Smooth muscle cell (in vitro differentiated cells): ENCODE data around the gene GNA15. TPM values are rescaled to one million over a fixed set of nuclear protein-coding genes. Genes with fewer than 3 reads are reported as not detected.

ENCODE experiments used
- DNase-seq: peaks from one replicate; lab custom pipeline; 2025; ENCODE audit not compliant: unreplicated experiment; lab: John Stamatoyannopoulos, UW
- H2AFZ ChIP-seq: fragments of 200-600 bp; sonication (generic); 2 replicates; pipeline ENCODE4 v1.6.0; 2016; ENCODE audit warnings: antibody characterized with exemption, low read depth, mild to moderate bottlenecking
- H3F3A ChIP-seq: fragments of 200-600 bp; sonication (generic); 2 replicates; pipeline ENCODE4 v1.6.0; 2017; ENCODE audit warnings: antibody characterized with exemption, low read depth
- H3K27ac ChIP-seq: fragments of 200-600 bp; sonication (generic); 2 replicates; pipeline ENCODE4 v1.5.1; 2016; ENCODE audit warnings: low read depth, mild to moderate bottlenecking
- H3K27me3 ChIP-seq: fragments of 200-600 bp; sonication (generic); 2 replicates; pipeline ENCODE4 v1.6.1; 2016; ENCODE audit warnings: low read depth, mild to moderate bottlenecking
- H3K36me3 ChIP-seq: fragments of 200-600 bp; sonication (generic); 2 replicates; pipeline ENCODE4 v1.5.1; 2016; ENCODE audit warnings: low read depth
- H3K4me1 ChIP-seq: fragments of 200-600 bp; sonication (generic); 2 replicates; pipeline ENCODE4 v1.5.1; 2016; ENCODE audit warnings: low read depth
- H3K4me2 ChIP-seq: fragments of 200-600 bp; sonication (generic); 2 replicates; pipeline ENCODE4 v1.6.0; 2016; ENCODE audit warnings: mild to moderate bottlenecking
- H3K4me3 ChIP-seq: fragments of 200-600 bp; sonication (generic); 2 replicates; pipeline ENCODE4 v1.5.1; 2016; ENCODE audit warnings: mild to moderate bottlenecking
- H3K79me2 ChIP-seq: fragments of 200-600 bp; sonication (generic); 2 replicates; pipeline ENCODE4 v1.6.0; 2016; ENCODE audit warnings: low read depth, mild to moderate bottlenecking
- H3K9ac ChIP-seq: fragments of 200-600 bp; sonication (generic); 2 replicates; pipeline ENCODE4 v1.6.0; 2016; ENCODE audit warnings: low read depth
- H3K9me3 ChIP-seq: fragments of 200-600 bp; sonication (generic); replicated peaks from 2 replicates; pipeline ENCODE4 v1.5.1; 2016; ENCODE audit warnings: low read depth
- H4K20me1 ChIP-seq: fragments of 200-600 bp; sonication (generic); 2 replicates; pipeline ENCODE4 v1.6.0; 2016; ENCODE audit warnings: low read depth
- WGBS: methylation state at CpG from one replicate; pipeline ENCODE4 v1.1.7; 2016; ENCODE audit warnings: low lambda C conversion rate; 5-methylcytosine and 5-hydroxymethylcytosine counted together
- polyA plus RNA-seq: library from polyadenylated mRNA; unstranded; fragments of >200 nt; fragmentation: Nextera tagmentation; extraction: Ambion mirVana; gene quantifications from 2 replicates; pipeline ENCODE4 v1.2.1, GENCODE V29; 2016
- total RNA-seq: library from RNA; depleted of rRNA; stranded (reverse); fragments of >200 nt; gene quantifications from 2 replicates; pipeline ENCODE4 v1.2.3, GENCODE V29; 2014
- TF ChIP-seq, protein P1 (sequence below): fragments of 200-600 bp; sonication (generic); IDR thresholded peaks from 2 replicates; pipeline ENCODE4 v1.5.1; 2017; ENCODE audit warnings: borderline replicate concordance, mild to moderate bottlenecking, antibody characterized with exemption; ENCODE audit not compliant: insufficient read depth, poor library complexity, severe bottlenecking

GNA15 gene
- total and polyA plus RNA-seq, 2 experiments from 2014 or later: 1.2 to 1.8 TPM

DNA sequence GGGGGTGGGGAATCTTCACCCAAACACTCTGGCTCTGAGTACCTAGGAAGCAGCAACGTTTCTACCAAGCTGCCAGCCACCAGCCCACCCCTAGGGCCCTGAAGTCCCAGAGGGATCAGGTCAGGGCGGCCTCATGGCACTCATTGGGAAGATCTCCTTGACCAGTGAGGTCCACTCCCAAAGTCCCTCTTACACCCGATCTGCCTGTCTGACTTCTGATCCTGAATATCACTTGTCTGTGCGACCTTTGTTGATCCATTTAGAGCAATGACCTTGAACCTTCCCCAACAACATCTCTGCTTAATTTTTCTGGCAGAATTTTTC lies 2.1 kb upstream of the GNA15 start:
- Histone ChIP-seq H2AFZ (no peak overlapping the region), H3K9me3 (no peaks in the 10 kb centered on the region), H3F3A (no peaks in the 10 kb centered on the region), H3K27ac (no peak overlapping the region), H4K20me1 (no peaks in the 10 kb centered on the region), H3K27me3 (no peaks in the 10 kb centered on the region), H3K4me1 (no peaks in the 10 kb centered on the region), H3K9ac (no peak overlapping the region), H3K36me3 (no peaks in the 10 kb centered on the region), H3K4me2 (no peak overlapping the region), H3K4me3 (no peak overlapping the region), H3K79me2 (no peaks in the 10 kb centered on the region)
- WGBS: 80% methylated on average over 4 of the region's 4 CpGs
- TF ChIP-seq, protein P1, sequence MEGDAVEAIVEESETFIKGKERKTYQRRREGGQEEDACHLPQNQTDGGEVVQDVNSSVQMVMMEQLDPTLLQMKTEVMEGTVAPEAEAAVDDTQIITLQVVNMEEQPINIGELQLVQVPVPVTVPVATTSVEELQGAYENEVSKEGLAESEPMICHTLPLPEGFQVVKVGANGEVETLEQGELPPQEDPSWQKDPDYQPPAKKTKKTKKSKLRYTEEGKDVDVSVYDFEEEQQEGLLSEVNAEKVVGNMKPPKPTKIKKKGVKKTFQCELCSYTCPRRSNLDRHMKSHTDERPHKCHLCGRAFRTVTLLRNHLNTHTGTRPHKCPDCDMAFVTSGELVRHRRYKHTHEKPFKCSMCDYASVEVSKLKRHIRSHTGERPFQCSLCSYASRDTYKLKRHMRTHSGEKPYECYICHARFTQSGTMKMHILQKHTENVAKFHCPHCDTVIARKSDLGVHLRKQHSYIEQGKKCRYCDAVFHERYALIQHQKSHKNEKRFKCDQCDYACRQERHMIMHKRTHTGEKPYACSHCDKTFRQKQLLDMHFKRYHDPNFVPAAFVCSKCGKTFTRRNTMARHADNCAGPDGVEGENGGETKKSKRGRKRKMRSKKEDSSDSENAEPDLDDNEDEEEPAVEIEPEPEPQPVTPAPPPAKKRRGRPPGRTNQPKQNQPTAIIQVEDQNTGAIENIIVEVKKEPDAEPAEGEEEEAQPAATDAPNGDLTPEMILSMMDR: no peak
- DNase-seq: no peak

GRCh38 chr19:3136684-3137055 lies 837 bp downstream of the GNA15 start:
- Histone ChIP-seq H2AFZ (no peak overlapping the region), H3K27ac (no peak overlapping the region), H3K36me3 (no peaks in the 10 kb centered on the region), H3K9me3 (no peaks in the 10 kb centered on the region), H3K9ac (no peak overlapping the region), H3K79me2 (no peaks in the 10 kb centered on the region), H3K4me2 (no peak overlapping the region), H3K27me3 (no peaks in the 10 kb centered on the region), H3K4me3 (no peak overlapping the region), H4K20me1 (no peaks in the 10 kb centered on the region), H3F3A (no peaks in the 10 kb centered on the region), H3K4me1 (no peaks in the 10 kb centered on the region)
- TF ChIP-seq, protein P1: no peak
- DNase-seq: no peak
- WGBS: 80% methylated on average over 16 of the region's 16 CpGs

GRCh38 chr19:3137119-3137518 lies 1.3 kb downstream of the GNA15 start:
- Histone ChIP-seq H3K79me2 (no peaks in the 10 kb centered on the region), H3K4me1 (no peaks in the 10 kb centered on the region), H3K9ac (no peak overlapping the region), H3K9me3 (no peaks in the 10 kb centered on the region), H3K27ac (no peak overlapping the region), H2AFZ (no peak overlapping the region), H3F3A (no peaks in the 10 kb centered on the region), H3K27me3 (no peaks in the 10 kb centered on the region), H3K4me3 (no peak overlapping the region), H3K36me3 (no peaks in the 10 kb centered on the region), H4K20me1 (no peaks in the 10 kb centered on the region), H3K4me2 (no peak overlapping the region)
- TF ChIP-seq, protein P1: no peak
- DNase-seq: no peak
- WGBS: 87% methylated on average over 7 of the region's 7 CpGs

DNA sequence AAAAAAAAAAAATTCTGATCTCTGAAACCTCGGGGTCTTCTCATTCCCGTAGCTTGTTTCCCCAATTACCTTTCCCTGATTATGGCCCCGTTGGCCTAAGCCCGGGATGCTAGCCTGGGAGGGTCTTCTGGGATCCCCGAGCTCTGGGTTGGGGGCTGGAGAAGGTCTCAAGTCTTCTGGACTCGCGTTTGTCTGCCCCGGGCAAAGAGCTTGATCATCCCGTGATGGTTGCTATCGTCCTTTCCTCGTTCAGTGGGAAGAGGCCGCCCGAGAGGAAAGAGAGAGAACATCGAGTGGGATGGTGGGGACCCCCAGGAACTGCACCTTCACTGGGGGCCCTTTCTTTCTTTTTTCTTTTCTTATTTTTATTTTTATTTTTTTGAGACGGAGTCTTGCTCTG lies 2.4 kb downstream of the GNA15 start:
- TF ChIP-seq, protein P1: no peak

More for the DNA sequence above, 2.4 kb downstream of the GNA15 start:
- Histone ChIP-seq H3K4me1 (no peaks in the 10 kb centered on the region), H3K4me2 (no peak overlapping the region), H2AFZ (no peak overlapping the region), H3K36me3 (no peaks in the 10 kb centered on the region), H3F3A (no peaks in the 10 kb centered on the region), H3K4me3 (no peak overlapping the region), H3K27ac (no peak overlapping the region), H3K9me3 (no peaks in the 10 kb centered on the region), H3K79me2 (no peaks in the 10 kb centered on the region), H3K9ac (no peak overlapping the region), H3K27me3 (no peaks in the 10 kb centered on the region), H4K20me1 (no peaks in the 10 kb centered on the region)
- no peak for DNase-seq
- WGBS: 78% methylated on average over 15 of the region's 15 CpGs
